ENCODE measurements around the gene ARFGAP1. TPM values are rescaled to one million over a fixed set of nuclear protein-coding genes. Genes with fewer than 3 reads are reported as not detected.

ARFGAP1 gene
- total RNA-seq, 2 experiments from 2014 or later, result 73.4 to 77.6 TPM

- H3K9me3 Mint-ChIP-seq (ENCODE audit: low read depth), result no peaks in the 10 kb centered on the region
- peaks cover 3% of the 10 kb centered on the region for H3K4me1 Mint-ChIP-seq
- H3K27ac Mint-ChIP-seq, result no peak overlapping the region
- H3K36me3 Mint-ChIP-seq (ENCODE audit: low read depth), result no peaks in the 10 kb centered on the region
- H3K4me3 Mint-ChIP-seq, result no peak overlapping the region
- POLR2A ChIA-PET, result no interaction called here
- CTCF ChIA-PET, result interaction anchor here (2.6 kb wide), 1 partner anchor 30 kb away, joined by 13 read pairs; no protein-coding TSS in a partner anchor
- intact Hi-C loops (cut with DNase I, micrococcal nuclease), result loop anchor here in 1 of 2 experiments (2.0 kb wide), 1 partner anchor 31 kb away; no protein-coding TSS in a partner anchor
- H3K27me3 Mint-ChIP-seq, result peaks cover 41% of the 10 kb centered on the region
- ATAC-seq (no peak), DNase-seq (no peak)
These were observed 19.0 kb upstream of the ARFGAP1 start for GRCh38 chr20:63253438-63254231.

- intact Hi-C loops (cut with DNase I, micrococcal nuclease), result no loop called here
- ATAC-seq (no peak), DNase-seq (no peak)
- H3K4me3 Mint-ChIP-seq, result no peak within 1 kb of the TSS
- peaks cover 3% of the 10 kb centered on the region for H3K4me1 Mint-ChIP-seq
- H3K27me3 Mint-ChIP-seq, result peaks cover 40% of the 10 kb centered on the region
- H3K27ac Mint-ChIP-seq, result no peak within 1 kb of the TSS
- H3K36me3 Mint-ChIP-seq (ENCODE audit: low read depth), result no peaks in the 10 kb centered on the region
- ChIA-PET CTCF (interaction anchor here (1.3 kb wide), 1 partner anchor 30 kb away, joined by 3 read pairs; no protein-coding TSS in a partner anchor), POLR2A (no interaction called here)
- no peaks in the 10 kb centered on the region for H3K9me3 Mint-ChIP-seq (ENCODE audit: low read depth)
These were observed 18.4 kb upstream of the ARFGAP1 start, which contains the start of gene NKAIN4 for GRCh38 chr20:63254232-63254605. Gene NKAIN4, minus strand, starts transcription at chr20:63254463. Its CDS starts 13 bp downstream, at chr20:63254450.

GRCh38 chr20:63254606-63255384 is 17.8 kb upstream of the ARFGAP1 start:
- Mint-ChIP-seq H3K27me3 (peaks cover 40% of the 10 kb centered on the region), H3K4me3 (no peak overlapping the region), H3K9me3 (ENCODE audit: low read depth) (no peaks in the 10 kb centered on the region), H3K36me3 (ENCODE audit: low read depth) (no peaks in the 10 kb centered on the region), H3K27ac (no peak overlapping the region), H3K4me1 (peaks cover 3% of the 10 kb centered on the region)
- DNase-seq (no peak), ATAC-seq (no peak)
- ChIA-PET POLR2A (no interaction called here), CTCF (interaction anchor here (0.6 to 1.3 kb wide), 2 partner anchors 31 to 90 kb away, joined by 3 read pairs; no protein-coding TSS in a partner anchor)
- intact Hi-C loops (cut with DNase I, micrococcal nuclease), result no loop called here

GRCh38 chr20:63255931-63256704 is 16.5 kb upstream of the ARFGAP1 start:
- ChIA-PET CTCF (no interaction called here), POLR2A (no interaction called here)
- Mint-ChIP-seq H3K27ac (no peak overlapping the region), H3K27me3 (peaks cover 35% of the 10 kb centered on the region), H3K36me3 (ENCODE audit: low read depth) (no peaks in the 10 kb centered on the region), H3K4me3 (no peak overlapping the region), H3K4me1 (peaks cover 3% of the 10 kb centered on the region), H3K9me3 (ENCODE audit: low read depth) (no peaks in the 10 kb centered on the region)
- no peak for DNase-seq
- ATAC-seq, result peak; percentile 16
- intact Hi-C loops (cut with DNase I, micrococcal nuclease), result no loop called here

GRCh38 chr20:63256954-63257353 is 15.7 kb upstream of the ARFGAP1 start:
- DNase-seq, result no peak
- ChIA-PET POLR2A (no interaction called here), CTCF (no interaction called here)
- H3K9me3 Mint-ChIP-seq (ENCODE audit: low read depth), result no peaks in the 10 kb centered on the region
- peaks cover 3% of the 10 kb centered on the region for H3K4me1 Mint-ChIP-seq
- no peak overlapping the region for H3K4me3 Mint-ChIP-seq
- no peak for ATAC-seq
- H3K27me3 Mint-ChIP-seq, result peaks cover 35% of the 10 kb centered on the region
- H3K36me3 Mint-ChIP-seq (ENCODE audit: low read depth), result no peaks in the 10 kb centered on the region
- no peak overlapping the region for H3K27ac Mint-ChIP-seq
- intact Hi-C loops (cut with DNase I, micrococcal nuclease), result no loop called here

- Mint-ChIP-seq H3K36me3 (ENCODE audit: low read depth) (no peaks in the 10 kb centered on the region), H3K27me3 (peaks cover 35% of the 10 kb centered on the region)
- POLR2A ChIA-PET, result no interaction called here
These were observed 15.0 kb upstream of the ARFGAP1 start for GRCh38 chr20:63257629-63258028.

GRCh38 chr20:63258781-63259180 is 13.8 kb upstream of the ARFGAP1 start:
- Mint-ChIP-seq H3K4me3 (no peak overlapping the region), H3K36me3 (ENCODE audit: low read depth) (no peaks in the 10 kb centered on the region), H3K4me1 (no peaks in the 10 kb centered on the region), H3K27me3 (peaks cover 32% of the 10 kb centered on the region), H3K27ac (no peak overlapping the region), H3K9me3 (ENCODE audit: low read depth) (no peaks in the 10 kb centered on the region)
- CTCF ChIA-PET, result no interaction called here
- POLR2A ChIA-PET, result interaction anchor here (0.6 kb wide), 1 partner anchor 39 kb away, joined by 3 read pairs; no protein-coding TSS in a partner anchor
- ATAC-seq (no peak), DNase-seq (no peak)
- intact Hi-C loops (cut with DNase I, micrococcal nuclease), result no loop called here

More at GRCh38 chr20:63257629-63258028, 15.0 kb upstream of the ARFGAP1 start:
- H3K27ac Mint-ChIP-seq, result no peak overlapping the region
- CTCF ChIA-PET, result no interaction called here
- no peak overlapping the region for H3K4me3 Mint-ChIP-seq
- DNase-seq, result no peak
- no peak for ATAC-seq
- peaks cover 3% of the 10 kb centered on the region for H3K4me1 Mint-ChIP-seq
- no peaks in the 10 kb centered on the region for H3K9me3 Mint-ChIP-seq (ENCODE audit: low read depth)
- intact Hi-C loops (cut with DNase I, micrococcal nuclease), result no loop called here

- ChIA-PET POLR2A (no interaction called here), CTCF (no interaction called here)
- H3K9me3 Mint-ChIP-seq (ENCODE audit: low read depth), result no peaks in the 10 kb centered on the region
- intact Hi-C loops (cut with DNase I, micrococcal nuclease), result no loop called here
- ATAC-seq, result no peak
- H3K27ac Mint-ChIP-seq, result no peak overlapping the region
- no peak for DNase-seq
- peaks cover 33% of the 10 kb centered on the region for H3K27me3 Mint-ChIP-seq
- no peaks in the 10 kb centered on the region for H3K4me1 Mint-ChIP-seq
- no peak overlapping the region for H3K4me3 Mint-ChIP-seq
- H3K36me3 Mint-ChIP-seq (ENCODE audit: low read depth), result no peaks in the 10 kb centered on the region
These were observed 12.7 kb upstream of the ARFGAP1 start for GRCh38 chr20:63259734-63260460.

- intact Hi-C loops (cut with DNase I, micrococcal nuclease), result no loop called here
- Mint-ChIP-seq H3K27me3 (peaks cover 29% of the 10 kb centered on the region), H3K27ac (no peak overlapping the region), H3K4me3 (no peak overlapping the region), H3K36me3 (ENCODE audit: low read depth) (no peaks in the 10 kb centered on the region), H3K4me1 (no peaks in the 10 kb centered on the region), H3K9me3 (ENCODE audit: low read depth) (no peaks in the 10 kb centered on the region)
- ATAC-seq, result no peak
- ChIA-PET POLR2A (no interaction called here), CTCF (no interaction called here)
- DNase-seq, result no peak
These were observed 12.1 kb upstream of the ARFGAP1 start for GRCh38 chr20:63260521-63260920.

- H3K4me1 Mint-ChIP-seq, result no peaks in the 10 kb centered on the region
- H3K4me3 Mint-ChIP-seq, result no peak overlapping the region
- intact Hi-C loops (cut with DNase I, micrococcal nuclease), result no loop called here
- no peak for DNase-seq
- ATAC-seq, result no peak
- ChIA-PET CTCF (no interaction called here), POLR2A (no interaction called here)
- no peaks in the 10 kb centered on the region for H3K9me3 Mint-ChIP-seq (ENCODE audit: low read depth)
- peaks cover 26% of the 10 kb centered on the region for H3K27me3 Mint-ChIP-seq
- no peaks in the 10 kb centered on the region for H3K36me3 Mint-ChIP-seq (ENCODE audit: low read depth)
- H3K27ac Mint-ChIP-seq, result no peak overlapping the region
These were observed 11.4 kb upstream of the ARFGAP1 start for GRCh38 chr20:63261060-63261794.

Data from activated CD4-positive, alpha-beta T cell treated with anti-CD3 and anti-CD28 coated beads for 36 hours (primary cell).